Suppressor macrophage treated with lipopolysaccharide for 4 hours (primary cell): ENCODE results near the gene KIF20A.
"Not testable (repeated sequence)": the region's sequence is repeated elsewhere in the genome, so short reads cannot be mapped to it uniquely, and the experiment has no call there.

Experiments used
- DNase-seq: peaks from one replicate; pipeline ENCODE4 v3.0.0-alpha.2; 2020

Gene KIF20A

DNA sequence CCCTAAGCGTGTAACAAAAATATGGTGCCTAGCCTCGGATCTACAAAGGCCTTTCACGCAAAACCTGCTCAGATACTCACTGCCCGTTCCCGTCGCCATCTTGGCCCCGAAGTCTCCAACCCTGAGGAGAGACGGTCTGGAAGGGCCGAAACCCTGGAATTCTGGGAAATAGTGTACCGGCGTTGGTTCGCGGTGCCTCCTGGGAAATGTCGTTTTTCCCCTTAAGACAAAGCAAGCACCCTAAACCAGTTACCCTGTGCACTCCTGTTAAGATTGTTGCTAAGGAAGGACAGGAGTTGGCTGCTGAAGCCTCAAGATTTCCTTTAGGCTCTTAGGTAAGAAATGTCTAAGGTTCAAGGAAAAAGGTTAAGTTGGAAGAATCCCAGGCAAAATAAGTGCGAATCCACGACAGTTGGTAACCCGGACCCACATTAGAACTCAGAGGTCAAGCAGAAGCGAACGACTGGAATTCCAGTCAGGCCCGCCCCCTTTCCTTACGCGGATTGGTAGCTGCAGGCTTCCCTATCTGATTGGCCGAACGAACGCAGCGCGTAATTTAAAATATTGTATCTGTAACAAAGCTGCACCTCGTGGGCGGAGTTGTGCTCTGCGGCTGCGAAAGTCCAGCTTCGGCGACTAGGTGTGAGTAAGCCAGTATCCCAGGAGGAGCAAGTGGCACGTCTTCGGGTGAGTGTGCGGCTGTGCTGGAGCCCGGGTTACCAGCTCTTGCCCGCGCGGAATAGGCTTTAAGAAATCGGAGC lies at the start of gene KIF20A, which contains the start of gene BRD8:
KIF20A (plus strand) TSS at position 597 of the 761 bp plus-strand sequence. CDS start 569 bp downstream, outside the sequence.
BRD8 (minus strand) TSS at position 115 of the 761 bp plus-strand sequence; CDS start at position 99, 16 bp downstream.
- peak; percentile 95 for DNase-seq

DNA sequence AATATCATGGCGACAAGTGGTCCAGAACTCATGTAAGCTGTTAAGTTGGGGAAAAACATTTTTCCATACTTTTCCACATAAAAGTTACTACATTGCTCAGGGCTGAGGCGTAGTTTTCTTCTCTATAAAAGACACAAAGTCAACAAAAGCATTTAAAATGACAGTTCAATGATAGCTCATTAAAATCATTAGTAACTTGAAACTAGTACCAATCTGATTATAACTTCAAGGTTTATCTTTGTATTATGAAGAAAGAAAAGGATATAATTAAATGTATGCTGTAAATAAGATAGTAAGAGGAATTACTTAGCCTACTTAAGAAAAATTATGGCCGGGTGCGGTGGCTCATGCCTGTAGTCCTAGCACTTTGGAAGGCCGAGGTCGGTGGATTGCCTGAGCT lies 49.6 kb upstream of the KIF20A start:
- DNase-seq: no peak

DNA sequence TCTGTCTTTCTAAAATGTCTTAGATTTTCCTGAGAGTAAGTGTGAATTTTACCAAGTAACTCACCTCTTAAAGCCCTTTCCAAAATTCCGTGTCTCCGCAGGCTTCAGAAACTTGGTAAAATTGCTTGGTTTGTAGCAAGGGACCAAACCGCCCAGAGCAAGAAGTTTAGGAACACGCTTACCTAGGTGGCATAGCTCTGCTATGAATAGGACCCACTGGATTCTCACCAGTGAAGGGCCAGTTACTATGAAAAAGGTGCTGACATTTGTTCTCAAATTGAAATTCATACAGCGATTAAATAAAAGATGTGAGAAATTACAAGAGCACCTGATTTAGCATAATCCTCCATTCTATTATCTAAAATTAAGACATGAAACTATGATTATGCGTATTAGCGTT lies 46.4 kb upstream of the KIF20A start:
- no peak for DNase-seq

DNA sequence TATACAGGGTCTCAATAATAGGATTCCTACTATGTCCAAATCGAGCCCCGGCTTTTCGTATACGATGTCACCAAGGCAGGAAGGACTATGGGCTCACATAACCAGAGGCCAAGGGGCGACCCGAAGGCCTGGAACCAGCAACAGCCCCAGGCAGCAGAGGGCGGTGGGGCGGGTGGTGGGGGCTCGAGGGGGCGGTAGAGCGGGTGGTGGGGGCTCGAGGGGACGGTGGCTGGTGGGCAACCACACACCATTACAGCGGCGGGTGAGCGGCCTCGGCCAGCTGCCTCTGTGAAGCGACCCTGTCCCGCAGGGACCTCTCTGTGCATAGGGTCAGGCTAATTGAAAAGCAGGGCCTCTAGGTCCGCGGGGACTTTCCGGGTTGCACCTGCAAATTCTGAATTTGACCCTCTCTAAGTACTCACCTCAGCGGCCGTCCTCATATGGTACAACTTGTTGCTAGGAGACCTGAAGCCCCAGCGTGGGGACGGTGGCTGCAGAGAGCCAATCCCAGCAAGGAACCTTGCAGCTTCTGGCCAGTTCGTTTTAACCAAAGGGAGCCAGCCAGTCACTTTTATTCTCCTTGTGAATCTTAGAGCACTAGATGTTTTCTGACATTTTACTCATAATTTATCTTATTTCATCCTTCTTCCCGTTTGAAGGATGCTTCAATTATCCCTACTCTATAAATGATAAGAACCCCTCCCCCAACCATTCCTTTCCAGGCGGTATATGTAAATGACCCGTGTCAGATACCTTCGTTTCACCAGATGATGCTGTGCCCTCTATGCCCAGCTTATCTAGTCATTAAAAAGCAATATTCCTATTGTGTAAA lies 39.7 kb upstream of the KIF20A start, which contains the start of gene NME5:
NME5 (minus strand) TSS at position 480 of the 832 bp plus-strand sequence. CDS start 648 bp downstream, outside the sequence.
- DNase-seq: no peak

DNA sequence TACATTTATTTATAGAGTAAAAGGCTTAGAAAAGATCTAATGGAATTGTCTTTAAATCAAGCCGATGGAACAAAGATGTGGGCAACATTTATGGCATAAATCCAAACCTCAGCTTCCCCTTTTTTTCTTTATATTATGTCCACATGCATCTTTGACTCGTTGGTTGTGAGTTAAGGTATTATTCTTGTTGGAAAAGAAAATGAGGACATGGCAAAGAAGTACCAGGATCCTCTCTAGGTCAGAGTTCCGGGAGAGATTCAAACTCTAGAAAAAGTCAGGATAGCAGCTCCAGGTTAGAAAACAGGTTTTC lies 39.2 kb upstream of the KIF20A start:
- DNase-seq: peak; percentile 53

DNA sequence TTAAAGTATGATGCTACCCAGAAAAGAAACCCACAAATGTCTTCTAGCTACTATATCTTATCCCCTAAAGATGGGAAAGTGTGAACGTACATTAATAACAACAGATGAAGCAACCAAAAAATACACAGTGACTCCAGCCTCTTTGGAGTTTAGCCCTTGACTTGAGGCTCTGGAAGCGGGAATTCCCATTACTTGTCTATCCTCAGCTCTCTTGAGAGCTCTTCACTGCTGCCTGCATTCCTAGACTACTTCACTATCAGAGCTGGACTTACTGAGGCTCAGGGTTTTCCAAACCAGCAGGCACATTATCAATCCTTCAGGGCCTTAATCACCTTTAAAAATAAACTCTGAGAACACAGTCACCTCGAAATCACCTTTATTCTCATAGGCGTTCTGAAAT lies 38.6 kb upstream of the KIF20A start:
- no peak for DNase-seq

DNA sequence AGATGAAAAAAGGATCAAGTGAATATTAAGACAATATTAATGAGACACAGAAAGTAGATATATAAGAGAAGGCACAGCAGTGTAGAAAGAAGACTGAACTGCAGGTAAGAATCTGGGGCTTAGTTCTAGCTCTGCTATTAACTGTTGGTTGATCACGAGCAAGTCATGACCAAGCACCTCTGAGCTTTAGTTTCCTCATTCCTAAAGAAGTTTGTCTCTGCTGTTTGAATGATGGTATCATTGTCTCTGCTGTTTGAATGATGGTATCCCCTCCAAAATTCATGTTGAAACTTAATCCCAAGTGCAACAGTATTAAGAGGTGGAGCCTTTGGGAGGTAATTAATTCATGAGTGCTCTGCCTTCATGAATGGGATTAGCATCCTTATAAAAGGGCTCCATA lies 37.2 kb upstream of the KIF20A start:
- DNase-seq: no peak

DNA sequence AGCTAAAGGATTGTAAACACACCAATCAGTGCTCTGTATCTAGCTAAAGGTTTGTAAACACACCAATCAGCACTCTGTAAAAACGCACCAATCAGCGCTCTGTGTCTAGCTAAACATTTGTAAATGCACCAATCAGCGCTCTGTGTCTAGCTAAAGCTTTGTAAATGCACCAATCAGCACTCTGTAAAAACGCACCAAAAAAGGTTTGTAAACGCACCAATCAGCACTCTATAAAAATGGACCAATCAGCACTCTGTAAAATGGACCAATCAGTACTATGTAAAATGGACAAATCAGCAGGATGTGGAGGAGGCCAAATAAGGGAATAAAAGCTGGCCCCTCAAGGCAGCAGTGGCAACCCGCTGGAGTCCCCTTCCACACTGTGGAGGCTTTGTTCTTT lies 35.3 kb upstream of the KIF20A start:
- DNase-seq: not testable (repeated sequence)

DNA sequence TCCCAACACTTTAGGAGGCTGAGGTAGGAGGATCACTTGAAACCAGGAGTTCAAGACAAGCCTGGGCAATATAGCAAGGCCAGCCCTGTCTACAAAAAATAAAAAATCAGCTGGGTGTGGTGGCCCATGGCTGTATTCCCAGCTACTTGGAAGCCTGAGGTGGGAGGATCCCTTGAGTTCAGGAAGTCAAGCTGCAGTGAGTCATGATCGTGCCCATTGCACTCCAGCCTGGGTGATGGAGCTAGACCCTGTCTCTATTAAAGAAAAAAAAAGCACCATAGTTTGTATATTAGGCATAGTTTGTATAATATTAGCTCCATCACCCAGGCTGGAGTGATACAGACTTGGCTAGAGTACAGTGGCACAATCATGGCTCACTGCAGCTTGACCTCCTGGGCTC lies 30.1 kb upstream of the KIF20A start:
- peak; percentile 18 for DNase-seq

DNA sequence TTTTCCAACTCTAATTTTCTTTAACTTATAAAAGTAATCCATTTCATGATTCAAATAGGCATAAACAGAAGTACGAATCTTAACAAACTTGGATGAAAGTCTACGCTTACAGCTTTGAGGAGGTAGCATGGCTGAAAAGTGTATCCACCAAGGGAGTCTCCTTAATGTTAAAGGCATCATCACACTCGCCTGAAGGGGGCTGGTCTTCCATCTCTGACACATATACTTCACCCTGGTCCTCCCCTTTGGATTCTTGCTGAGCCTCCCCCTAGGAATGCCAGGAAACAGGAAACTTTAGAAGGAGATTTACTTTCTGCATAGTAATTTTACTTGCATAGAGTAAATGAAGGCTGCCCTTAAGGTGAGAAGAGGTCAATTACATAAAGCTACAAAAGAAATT lies 29.4 kb upstream of the KIF20A start:
- no peak for DNase-seq

DNA sequence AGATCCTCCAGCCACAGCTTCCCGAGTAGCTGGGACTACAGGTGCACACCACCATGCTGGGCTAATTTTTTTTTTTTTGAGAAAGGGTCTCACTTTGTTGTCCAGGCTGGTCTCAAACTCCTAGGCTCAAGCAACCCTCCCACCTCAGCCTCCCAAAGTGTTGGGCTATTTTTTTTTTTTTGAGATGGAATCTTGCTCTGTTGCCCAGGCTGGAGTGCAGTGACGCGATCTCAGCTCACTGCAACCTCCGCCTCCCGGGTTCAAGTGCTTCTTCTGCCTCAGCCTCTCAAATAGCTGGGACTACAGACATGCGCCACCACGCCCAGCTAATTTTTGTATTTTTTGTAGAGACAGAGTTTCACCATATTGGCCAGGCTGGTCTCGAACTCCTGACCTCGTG lies 22.9 kb upstream of the KIF20A start:
- not testable (repeated sequence) for DNase-seq

DNA sequence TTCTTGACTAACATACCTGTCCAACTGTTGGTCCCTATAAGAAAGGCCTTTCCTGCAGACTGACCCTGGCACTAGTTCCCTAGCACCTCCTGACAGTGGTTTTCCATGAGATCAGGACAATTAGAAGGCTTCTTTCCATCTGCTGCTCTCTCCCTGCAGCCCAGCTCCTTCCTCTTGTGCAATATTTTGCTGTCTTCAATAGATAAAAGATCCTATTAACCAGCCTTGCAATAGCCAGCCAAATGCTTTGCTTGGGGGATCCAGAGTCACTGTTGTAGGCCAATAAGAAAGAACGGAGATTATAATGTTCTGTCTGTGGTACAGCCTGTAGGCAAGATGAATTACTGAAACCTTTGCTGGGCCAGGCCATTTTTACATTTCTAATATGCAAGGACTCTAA lies 21.3 kb upstream of the KIF20A start:
- no peak for DNase-seq

DNA sequence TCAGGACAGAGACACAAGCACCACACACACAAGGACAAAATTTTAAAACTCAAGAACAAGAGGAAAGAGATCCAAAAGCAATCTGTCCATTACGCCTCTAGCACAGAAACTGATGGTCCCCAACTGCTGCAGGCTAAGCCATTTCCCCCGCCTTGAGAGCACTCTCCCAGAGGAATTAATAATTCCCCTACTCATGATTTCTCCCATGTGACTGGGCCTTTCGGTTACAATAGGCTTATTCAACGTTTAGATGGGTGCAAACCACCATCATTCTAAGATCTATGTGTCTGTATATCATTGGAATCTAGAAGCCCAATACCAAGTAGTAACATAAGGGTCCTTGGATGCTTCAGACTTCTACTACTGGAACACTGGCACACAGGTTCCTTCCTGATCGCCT lies 19.2 kb upstream of the KIF20A start:
- no peak for DNase-seq

DNA sequence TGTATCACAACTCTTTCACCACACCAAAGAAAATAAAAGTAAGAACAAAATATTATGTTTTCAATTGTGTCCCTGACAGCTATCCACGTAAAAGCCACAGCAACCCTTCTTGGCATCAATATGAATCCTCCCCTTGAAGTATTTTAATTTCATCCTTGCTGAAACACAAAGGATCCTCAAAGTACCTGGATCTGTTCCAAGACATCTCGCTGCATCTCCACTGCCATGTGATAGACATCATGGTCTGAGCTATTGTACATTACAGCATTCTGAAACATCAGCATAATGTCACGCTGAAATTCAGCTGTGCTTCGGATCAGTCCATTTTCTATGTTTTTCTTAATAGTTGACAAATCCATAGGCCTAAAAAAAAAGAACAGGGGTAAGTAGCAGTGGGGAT lies 18.2 kb upstream of the KIF20A start:
- DNase-seq: no peak

DNA sequence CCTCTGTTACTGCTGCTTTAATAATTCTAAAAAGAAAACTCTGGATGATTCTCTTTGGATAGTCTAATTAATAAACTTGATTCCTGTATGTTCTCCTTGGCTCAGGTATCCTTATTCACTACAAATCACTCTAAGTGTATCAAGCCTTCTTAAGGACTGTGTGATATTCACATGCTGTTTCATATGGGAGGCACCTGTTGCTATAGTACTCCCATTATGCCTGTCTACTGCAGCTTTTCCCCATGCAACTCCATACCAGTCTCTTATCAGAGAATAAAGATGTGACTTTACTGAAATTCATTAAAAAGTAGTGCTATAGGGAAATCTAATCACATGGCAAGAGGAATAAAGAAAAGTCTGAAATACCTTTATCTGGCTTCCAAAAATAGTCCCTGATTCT lies 15.2 kb upstream of the KIF20A start:
- DNase-seq: no peak

DNA sequence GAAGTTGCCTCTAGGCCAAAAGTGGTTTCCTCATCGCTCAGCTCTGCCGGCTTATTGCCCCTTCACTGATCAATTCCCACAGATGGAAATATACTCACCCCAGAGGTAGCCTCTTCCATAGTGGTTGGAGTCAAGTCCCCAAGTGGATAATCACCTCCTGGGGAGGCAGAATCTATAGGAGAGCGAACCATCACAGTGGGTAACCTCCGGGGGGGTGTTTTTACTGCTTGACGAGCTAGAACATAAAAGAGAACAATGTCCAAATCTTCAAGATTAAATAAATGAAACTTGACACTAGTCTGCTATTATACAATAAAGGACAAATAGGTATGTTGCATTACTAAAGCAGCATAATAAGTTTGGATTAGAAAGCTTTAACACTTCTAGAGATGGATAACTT lies 9.8 kb upstream of the KIF20A start:
- DNase-seq: no peak

DNA sequence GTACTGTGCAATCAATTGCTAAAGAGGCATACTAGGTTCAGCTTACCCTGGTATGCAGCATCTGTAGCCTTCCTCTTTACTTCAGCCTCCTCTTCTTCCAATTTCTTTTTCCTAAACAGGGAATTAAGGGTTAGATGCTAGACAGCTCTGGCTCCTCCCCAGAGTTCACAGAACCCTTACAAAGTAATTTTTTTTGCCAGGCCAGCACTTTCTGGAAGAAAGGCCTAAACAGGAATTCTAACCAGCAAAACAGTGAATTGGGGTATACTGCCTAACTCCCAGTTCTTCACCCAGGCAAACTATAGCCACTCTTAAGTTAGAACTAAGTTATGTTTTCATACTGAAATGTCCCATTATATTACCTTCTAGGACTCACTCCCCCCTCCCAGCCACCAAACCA lies 8.6 kb upstream of the KIF20A start:
- DNase-seq: no peak

DNA sequence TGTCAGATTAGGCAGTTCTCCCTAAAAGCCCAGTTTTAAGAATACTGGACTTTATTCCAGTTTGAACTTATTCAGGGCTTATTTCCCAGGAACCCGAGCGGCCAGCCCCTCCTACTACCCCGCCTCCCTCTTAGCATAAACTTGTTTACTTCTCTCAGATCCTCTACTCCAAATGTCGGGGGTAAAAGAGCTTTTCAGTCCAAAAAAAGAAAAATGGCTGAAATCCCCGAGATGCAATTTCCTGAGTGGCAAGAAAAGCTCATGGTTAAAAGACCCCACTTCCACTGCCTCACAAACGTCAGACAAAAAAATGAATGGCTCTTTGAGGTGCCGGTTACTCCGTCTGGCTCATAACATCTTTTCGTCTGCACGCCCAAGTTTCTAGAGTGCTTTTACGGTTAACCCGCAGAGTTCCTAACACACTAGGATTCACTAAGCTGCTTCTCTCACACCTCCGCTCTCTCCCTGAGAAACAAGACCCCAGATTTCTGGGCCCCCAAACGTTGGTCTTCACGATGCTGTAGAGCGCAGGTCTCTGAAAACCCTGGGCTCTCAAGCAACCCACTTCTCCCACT lies 884 bp upstream of the KIF20A start:
- DNase-seq: peak; percentile 54

DNA sequence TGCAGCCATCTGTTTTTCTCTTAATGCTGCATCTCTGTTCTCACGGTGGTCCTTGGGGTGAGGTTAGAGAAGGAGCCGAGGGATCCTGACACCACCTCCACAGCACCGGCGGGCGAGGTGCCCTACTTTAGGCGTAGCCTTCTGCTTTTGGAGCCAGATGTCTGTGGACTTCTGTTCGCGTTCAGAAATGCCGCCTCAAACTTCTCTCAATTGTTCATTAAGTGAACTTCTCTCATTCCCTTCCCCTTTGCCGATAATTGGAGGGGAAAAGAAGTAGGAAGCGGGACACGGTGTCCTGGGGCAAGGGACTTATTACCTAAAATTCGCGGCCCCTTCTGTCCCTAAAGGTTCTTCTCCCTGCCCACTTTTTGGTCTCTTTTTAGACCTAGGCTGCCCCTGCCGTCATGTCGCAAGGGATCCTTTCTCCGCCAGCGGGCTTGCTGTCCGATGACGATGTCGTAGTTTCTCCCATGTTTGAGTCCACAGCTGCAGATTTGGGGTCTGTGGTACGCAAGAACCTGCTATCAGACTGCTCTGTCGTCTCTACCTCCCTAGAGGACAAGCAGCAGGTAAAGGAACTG lies 455 bp downstream of the KIF20A start:
- no peak for DNase-seq

DNA sequence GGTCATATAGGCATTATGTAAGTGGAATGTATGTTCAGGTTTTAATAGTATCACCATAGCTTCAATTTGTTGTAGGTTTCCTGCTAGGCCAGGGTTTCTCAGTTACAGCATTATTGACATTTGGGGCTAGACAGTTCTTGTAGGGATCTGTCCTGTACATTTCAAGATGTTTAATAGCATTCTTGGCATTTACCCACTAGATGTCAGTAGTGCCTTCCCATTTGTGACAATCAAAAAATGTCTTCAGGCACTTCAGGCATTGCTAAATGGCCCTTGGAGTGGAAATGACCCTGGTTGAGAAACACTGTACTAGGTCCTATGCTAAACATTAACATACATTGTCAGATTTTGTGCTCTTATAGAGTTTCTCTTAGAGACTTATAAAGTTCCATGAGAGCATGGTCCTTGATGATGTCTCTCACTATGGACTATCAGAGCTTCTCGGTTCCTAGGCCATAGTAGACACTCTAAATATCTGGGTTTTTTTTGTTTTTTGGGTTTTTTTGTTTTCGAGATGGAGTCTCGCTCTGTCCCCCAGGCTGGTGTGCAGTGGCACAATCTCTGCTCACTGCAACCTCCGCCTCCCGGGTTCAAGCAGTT lies 1.4 kb downstream of the KIF20A start:
- DNase-seq: peak; percentile 76

DNA sequence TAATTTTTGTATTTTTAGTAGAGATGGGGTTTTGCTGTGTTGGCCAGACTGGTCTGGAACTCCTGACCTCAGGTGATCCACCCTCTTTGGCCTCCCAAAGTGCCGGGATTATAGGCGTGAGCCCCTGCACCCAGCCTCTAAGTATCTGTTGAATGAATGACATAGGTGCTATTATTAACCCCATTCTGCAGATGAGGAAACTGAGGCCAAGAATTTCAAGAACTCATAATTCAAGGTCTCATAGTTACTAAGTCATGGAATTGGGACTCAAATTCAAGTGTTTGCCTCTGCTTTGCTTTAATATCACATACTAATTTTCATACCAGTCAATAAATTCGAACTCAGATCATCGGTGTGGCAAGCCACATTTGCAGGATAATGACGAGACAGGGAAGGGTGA lies 1.9 kb downstream of the KIF20A start:
- DNase-seq: no peak

DNA sequence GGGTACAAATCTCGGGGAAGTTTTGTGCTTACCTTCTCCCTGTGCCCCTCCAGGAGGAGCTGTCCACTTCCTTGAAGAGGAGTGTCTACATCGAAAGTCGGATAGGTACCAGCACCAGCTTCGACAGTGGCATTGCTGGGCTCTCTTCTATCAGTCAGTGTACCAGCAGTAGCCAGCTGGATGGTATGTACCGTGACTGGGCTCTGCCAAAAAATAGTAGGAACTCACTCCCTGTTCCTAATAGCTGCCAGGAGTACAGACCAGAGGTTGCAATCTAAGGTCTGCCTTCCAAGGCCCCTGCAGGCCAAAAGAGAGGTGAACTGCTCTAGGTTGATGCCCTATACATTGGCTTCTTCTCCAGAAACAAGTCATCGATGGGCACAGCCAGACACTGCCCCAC lies 3.9 kb downstream of the KIF20A start:
- DNase-seq: no peak

DNA sequence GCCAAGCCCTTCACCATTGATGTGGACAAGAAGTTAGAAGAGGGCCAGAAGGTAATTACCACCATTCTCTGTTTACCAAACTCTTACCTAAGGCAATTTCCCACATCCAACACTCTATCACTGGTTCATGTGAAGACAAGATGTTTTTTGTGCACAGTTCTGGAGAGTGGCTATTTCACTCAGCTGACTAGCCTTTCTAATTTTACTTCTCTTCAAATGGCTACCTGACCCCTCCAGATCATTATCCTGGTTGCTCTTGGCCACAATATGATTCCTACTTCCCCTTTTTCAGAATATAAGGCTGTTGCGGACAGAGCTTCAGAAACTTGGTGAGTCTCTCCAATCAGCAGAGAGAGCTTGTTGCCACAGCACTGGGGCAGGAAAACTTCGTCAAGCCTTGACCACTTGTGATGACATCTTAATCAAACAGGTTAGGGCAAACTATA lies 7.1 kb downstream of the KIF20A start:
- peak; percentile 25 for DNase-seq
